C4-2B (cell line): Measurements from ENCODE around the gene COL19A1.
A peak's percentile ranks its signal among the peaks of the same experiment; 100 is the strongest.

ENCODE experiments used
- H3K27ac ChIP-seq: fragments of 450-650 bp; 2 replicates; pipeline ENCODE4 v1.5.1; 2017
- CTCF ChIP-seq: fragments of 450-650 bp; conservative IDR thresholded peaks from 2 replicates; pipeline ENCODE4 v1.5.1; 2017; ENCODE audit warnings: mild to moderate bottlenecking
- ZFX ChIP-seq: fragments of 450-650 bp; IDR thresholded peaks from 2 replicates; pipeline ENCODE4 v1.6.1; 2017

COL19A1 gene

DNA sequence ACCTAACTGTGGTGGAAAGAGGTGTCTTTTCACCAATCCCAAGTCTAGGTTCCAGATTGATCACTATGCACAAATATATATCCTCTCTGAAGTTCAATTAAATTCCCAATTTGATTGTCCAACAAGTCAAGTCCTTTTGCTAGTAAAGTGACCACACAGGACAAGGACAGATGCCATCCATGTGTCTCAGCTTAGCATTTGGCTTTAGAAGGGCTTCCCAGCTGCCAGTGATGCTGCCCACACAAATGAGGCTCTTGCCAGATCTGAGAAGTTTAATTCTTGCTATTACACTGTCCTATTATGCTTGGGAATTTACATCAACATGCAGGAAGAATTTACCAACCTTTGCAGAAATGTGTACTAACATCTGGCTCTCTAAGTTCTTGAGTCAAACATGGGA, 328.1 kb downstream of the COL19A1 start:
- no peak overlapping the region for H3K27ac ChIP-seq
- TF ChIP-seq ZFX (no peak), CTCF (no peak)

DNA sequence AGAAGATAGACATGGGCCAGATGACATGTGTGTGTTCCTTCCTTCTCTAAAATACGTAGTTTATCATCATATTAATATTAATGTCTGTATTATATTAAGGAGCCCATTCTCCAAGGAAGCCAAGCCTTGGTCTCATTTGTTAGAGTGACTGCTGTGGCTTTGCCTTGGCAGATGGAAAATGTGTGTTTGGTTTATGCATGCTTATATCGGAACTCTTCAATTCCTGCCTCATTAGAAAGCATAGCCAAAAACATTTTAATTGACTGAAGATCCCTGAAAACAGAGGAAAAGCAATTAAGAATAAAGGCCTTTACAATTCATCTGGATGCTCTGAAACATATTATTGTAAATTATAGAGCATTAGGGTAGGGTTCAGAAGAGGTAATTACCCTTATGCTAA, 330.2 kb downstream of the COL19A1 start:
- H3K27ac ChIP-seq: no peak overlapping the region
- TF ChIP-seq ZFX (no peak), CTCF (no peak)

- TF ChIP-seq ZFX (no peak), CTCF (no peak)
- H3K27ac ChIP-seq: no peak overlapping the region
Observed at GRCh38 chr6:70198785-70199184, 332.4 kb downstream of the COL19A1 start.

- no peak overlapping the region for H3K27ac ChIP-seq
- TF ChIP-seq ZFX: no peak
- TF ChIP-seq CTCF: no peak
Observed at GRCh38 chr6:70208235-70208790, 342.0 kb downstream of the COL19A1 start.

DNA sequence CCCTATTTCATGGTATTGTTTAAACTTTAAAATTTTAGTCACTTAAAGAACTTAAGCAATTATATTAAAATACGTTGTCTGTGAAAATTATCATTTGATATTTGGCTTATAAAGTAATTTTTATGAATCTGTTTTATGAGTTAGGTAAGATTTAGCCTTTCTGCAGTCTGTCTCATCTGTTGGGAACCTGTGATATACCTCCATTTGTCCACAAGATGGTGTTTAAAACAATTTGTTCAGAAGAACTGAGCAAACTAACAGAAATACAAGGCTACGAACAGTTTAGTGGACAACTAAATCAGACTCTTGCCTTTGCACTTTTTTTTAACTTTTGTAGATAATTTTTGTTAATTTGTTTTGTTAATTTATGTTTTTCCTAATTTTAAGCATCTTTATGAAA, 344.1 kb downstream of the COL19A1 start:
- H3K27ac ChIP-seq: no peak overlapping the region
- TF ChIP-seq CTCF: peak; percentile 45
- no peak for TF ChIP-seq ZFX

GRCh38 chr6:70215460-70216108, 349.2 kb downstream of the COL19A1 start:
- no peak overlapping the region for H3K27ac ChIP-seq
- TF ChIP-seq ZFX: no peak
- no peak for TF ChIP-seq CTCF

DNA sequence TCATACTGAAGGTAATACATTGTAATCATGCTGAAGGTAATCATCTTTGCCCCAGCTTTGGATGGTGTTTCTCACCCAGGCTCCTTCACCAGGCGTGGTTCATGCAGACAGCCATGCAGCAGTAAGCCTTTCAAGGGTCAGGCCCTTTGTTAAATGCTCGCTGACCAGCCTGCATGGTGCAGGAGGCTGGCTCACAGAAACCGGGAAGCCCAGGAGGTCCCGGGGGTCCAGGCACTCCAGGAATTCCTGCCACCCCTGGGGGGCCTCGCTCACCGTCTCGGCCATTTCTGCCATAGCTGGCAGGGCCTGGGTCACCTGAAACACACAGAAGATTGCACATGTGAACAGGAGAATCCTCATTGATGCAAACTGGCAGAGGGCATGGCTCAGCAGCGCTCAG, 350.4 kb downstream of the COL19A1 start:
- TF ChIP-seq ZFX (no peak), CTCF (no peak)
- no peak overlapping the region for H3K27ac ChIP-seq
